ENCODE data around the gene TNFAIP2.

Gene TNFAIP2

DNA sequence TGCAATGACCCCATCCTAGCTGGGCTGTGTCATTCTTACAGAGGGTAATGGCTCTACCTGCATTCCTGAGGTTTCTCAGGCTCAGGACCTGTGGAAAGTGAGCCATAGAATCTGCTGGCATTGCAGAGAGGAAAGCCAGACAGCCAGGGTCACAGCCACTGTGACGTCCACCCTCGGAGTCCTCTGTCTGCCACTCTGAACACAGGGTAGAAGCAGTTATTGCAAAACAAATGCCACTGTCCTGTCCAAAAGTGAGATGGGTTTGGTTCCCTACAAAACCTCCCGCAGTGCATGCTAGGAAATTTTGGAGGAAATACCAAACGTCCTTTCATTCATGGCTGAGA, 37.8 kb downstream of the TNFAIP2 start:
- H3K9me2 ChIP-seq (replicated peaks; ENCODE audit: insufficient read depth, low read length): no peaks in the 10 kb centered on the region
- no peak overlapping the region for H2AFZ ChIP-seq (ENCODE audit: low read length)
- H4K20me1 ChIP-seq (ENCODE audit: insufficient read depth, low read length): no peaks in the 10 kb centered on the region
- H3K27ac ChIP-seq (ENCODE audit: low read length): no peak overlapping the region
- DNase-seq: no peak
- H3K4me2 ChIP-seq (ENCODE audit: low read depth, low read length): no peak overlapping the region
- H3K9ac ChIP-seq (ENCODE audit: low read length): no peak overlapping the region
- no peaks in the 10 kb centered on the region for H3K4me1 ChIP-seq (ENCODE audit: low read length)
- H3K27me3 ChIP-seq (replicated peaks; ENCODE audit: insufficient read depth, low read length): peaks cover 18% of the 10 kb centered on the region; the same call in 1 of the 2 replicates
- TF ChIP-seq EZH2phosphoT487 (IDR thresholded peaks at IDR 0.05; ENCODE audit: low read length): no peak
- TF ChIP-seq, protein P1, sequence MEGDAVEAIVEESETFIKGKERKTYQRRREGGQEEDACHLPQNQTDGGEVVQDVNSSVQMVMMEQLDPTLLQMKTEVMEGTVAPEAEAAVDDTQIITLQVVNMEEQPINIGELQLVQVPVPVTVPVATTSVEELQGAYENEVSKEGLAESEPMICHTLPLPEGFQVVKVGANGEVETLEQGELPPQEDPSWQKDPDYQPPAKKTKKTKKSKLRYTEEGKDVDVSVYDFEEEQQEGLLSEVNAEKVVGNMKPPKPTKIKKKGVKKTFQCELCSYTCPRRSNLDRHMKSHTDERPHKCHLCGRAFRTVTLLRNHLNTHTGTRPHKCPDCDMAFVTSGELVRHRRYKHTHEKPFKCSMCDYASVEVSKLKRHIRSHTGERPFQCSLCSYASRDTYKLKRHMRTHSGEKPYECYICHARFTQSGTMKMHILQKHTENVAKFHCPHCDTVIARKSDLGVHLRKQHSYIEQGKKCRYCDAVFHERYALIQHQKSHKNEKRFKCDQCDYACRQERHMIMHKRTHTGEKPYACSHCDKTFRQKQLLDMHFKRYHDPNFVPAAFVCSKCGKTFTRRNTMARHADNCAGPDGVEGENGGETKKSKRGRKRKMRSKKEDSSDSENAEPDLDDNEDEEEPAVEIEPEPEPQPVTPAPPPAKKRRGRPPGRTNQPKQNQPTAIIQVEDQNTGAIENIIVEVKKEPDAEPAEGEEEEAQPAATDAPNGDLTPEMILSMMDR (IDR thresholded peaks at IDR 0.05; ENCODE audit: low read length): no peak
- no peak for TF ChIP-seq EZH2 (optimal IDR thresholded peaks at IDR 0.05; ENCODE audit: low read depth, low read length)
- H3K79me2 ChIP-seq (ENCODE audit: low read length): no peaks in the 10 kb centered on the region
- no peak overlapping the region for H3K4me3 ChIP-seq (ENCODE audit: low read length)
- H3F3A ChIP-seq (ENCODE audit: insufficient read depth, low read length): no peaks in the 10 kb centered on the region
- no peaks in the 10 kb centered on the region for H3K36me3 ChIP-seq (replicated peaks; ENCODE audit: insufficient read depth, low read length)
- no peaks in the 10 kb centered on the region for H3K9me3 ChIP-seq (replicated peaks; ENCODE audit: insufficient read depth, low read length)

DNA sequence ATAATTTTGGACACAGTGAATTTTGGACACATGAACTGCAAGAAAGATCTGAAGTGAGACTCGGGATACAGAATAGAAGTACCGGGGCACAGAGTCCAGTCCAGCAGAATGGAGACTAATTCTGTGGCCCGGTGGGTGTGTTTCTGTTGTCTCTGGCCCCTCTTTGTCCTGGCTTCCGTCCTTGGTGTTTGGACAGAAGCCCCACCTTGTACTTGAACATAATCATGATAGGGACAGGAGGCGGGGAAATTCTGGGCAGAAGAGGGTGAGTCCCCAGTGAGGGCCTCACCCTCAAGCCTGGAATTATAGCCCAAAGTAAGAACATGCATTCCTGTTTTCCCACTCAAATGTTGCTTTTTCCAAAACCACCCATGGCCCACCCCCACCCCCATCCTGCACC, 39.9 kb downstream of the TNFAIP2 start:
- Histone ChIP-seq H3K4me2 (ENCODE audit: low read depth, low read length) (no peak overlapping the region), H3K27ac (ENCODE audit: low read length) (no peak overlapping the region), H3F3A (ENCODE audit: insufficient read depth, low read length) (no peaks in the 10 kb centered on the region), H2AFZ (ENCODE audit: low read length) (no peak overlapping the region), H3K79me2 (ENCODE audit: low read length) (no peaks in the 10 kb centered on the region), H3K9me2 (replicated peaks; ENCODE audit: insufficient read depth, low read length) (no peaks in the 10 kb centered on the region), H3K4me3 (ENCODE audit: low read length) (no peak overlapping the region), H3K27me3 (replicated peaks; ENCODE audit: insufficient read depth, low read length) (peaks cover 18% of the 10 kb centered on the region; the same call in 1 of the 2 replicates), H3K4me1 (ENCODE audit: low read length) (no peaks in the 10 kb centered on the region), H3K36me3 (replicated peaks; ENCODE audit: insufficient read depth, low read length) (no peaks in the 10 kb centered on the region), H3K9me3 (replicated peaks; ENCODE audit: insufficient read depth, low read length) (no peaks in the 10 kb centered on the region), H3K9ac (ENCODE audit: low read length) (no peak overlapping the region), H4K20me1 (ENCODE audit: insufficient read depth, low read length) (no peaks in the 10 kb centered on the region)
- TF ChIP-seq, protein P1 (IDR thresholded peaks at IDR 0.05; ENCODE audit: low read length): no peak
- TF ChIP-seq EZH2phosphoT487 (IDR thresholded peaks at IDR 0.05; ENCODE audit: low read length): no peak
- TF ChIP-seq EZH2 (optimal IDR thresholded peaks at IDR 0.05; ENCODE audit: low read depth, low read length): no peak
- DNase-seq: no peak

DNA sequence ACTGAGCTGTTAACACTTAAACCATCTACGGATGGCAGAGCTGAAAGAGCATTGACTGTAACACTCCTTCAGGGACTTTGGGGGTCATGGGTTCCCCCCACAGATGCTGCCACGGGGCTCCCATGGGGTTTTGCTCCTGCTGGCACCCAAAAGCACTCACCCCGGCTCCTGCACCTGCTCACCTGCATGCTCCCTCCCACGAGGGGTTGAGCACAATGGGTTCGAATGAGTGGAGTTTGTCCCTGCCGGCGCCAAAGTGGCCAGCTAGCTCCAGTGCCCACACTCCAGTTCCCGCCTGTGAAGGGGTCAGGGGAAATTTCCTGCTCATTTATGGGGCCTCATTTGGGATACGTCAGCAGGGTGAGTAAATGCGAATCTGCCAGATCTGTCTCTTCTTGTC, 40.7 kb downstream of the TNFAIP2 start:
- Histone ChIP-seq H3K4me3 (ENCODE audit: low read length) (no peak overlapping the region), H3K9me3 (replicated peaks; ENCODE audit: insufficient read depth, low read length) (no peaks in the 10 kb centered on the region), H2AFZ (ENCODE audit: low read length) (no peak overlapping the region), H3K79me2 (ENCODE audit: low read length) (no peaks in the 10 kb centered on the region), H3K36me3 (replicated peaks; ENCODE audit: insufficient read depth, low read length) (no peaks in the 10 kb centered on the region), H3K27me3 (replicated peaks; ENCODE audit: insufficient read depth, low read length) (peaks cover 18% of the 10 kb centered on the region; the same call in 1 of the 2 replicates), H3K9me2 (replicated peaks; ENCODE audit: insufficient read depth, low read length) (no peaks in the 10 kb centered on the region), H3F3A (ENCODE audit: insufficient read depth, low read length) (no peaks in the 10 kb centered on the region), H3K4me2 (ENCODE audit: low read depth, low read length) (no peak overlapping the region), H3K27ac (ENCODE audit: low read length) (no peak overlapping the region), H3K4me1 (ENCODE audit: low read length) (no peaks in the 10 kb centered on the region), H4K20me1 (ENCODE audit: insufficient read depth, low read length) (no peaks in the 10 kb centered on the region), H3K9ac (ENCODE audit: low read length) (no peak overlapping the region)
- no peak for TF ChIP-seq EZH2phosphoT487 (IDR thresholded peaks at IDR 0.05; ENCODE audit: low read length)
- TF ChIP-seq, protein P1 (IDR thresholded peaks at IDR 0.05; ENCODE audit: low read length): no peak
- no peak for TF ChIP-seq EZH2 (optimal IDR thresholded peaks at IDR 0.05; ENCODE audit: low read depth, low read length)
- DNase-seq: no peak
